Brain pericyte (primary cell): ENCODE results near the gene ARHGAP26.
A peak's percentile ranks its signal among the peaks of the same experiment; 100 is the strongest.
"Not testable (repeated sequence)": the region's sequence is repeated elsewhere in the genome, so short reads cannot be mapped to it uniquely, and the experiment has no call there.

Source experiments
- DNase-seq: peaks from one replicate; pipeline ENCODE4 v3.0.0-alpha.2; 2012; ENCODE audit warnings: low read depth, low spot score

Gene ARHGAP26

DNA sequence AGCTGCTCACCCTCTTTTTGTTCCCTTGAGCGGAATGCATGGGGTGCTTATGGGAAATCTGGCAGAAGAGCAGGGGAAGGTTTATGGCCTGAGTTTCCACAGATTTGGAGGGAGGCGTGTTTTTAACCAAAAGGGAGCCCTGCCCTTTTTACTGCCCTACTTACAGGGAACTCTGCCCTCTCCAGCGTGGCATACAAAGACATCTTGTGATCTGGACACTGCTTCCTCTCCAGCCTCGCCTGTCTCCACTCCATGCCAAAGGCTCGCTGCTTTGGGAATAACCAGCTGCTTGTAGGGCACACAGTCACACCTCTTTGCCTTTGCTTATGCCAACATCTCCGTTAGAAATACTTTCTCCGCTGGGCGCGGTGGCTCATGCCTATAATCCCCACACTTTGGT lies 314.2 kb downstream of the ARHGAP26 start:
- no peak for DNase-seq

GRCh38 chr5:143085319-143085917 lies 315.2 kb downstream of the ARHGAP26 start:
- DNase-seq, result peak; percentile 26

DNA sequence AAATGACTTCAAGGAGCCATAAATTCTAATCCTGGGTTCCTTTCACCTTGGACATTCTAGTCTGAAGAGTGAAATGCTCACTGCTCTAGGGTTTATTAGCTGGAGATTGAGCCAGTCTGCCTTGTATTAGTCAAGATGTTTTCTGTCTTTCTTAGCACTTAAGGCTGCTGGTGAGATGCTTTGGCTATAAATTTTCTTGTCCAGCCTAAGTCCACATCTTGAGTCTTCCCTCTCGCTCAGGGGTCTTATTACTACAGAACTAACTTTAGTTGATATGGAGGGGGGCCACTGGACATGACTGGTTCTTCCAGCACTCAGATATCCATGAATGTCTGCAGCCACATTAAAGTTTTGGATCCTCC lies 316.4 kb downstream of the ARHGAP26 start:
- no peak for DNase-seq

GRCh38 chr5:143086908-143087637 lies 316.9 kb downstream of the ARHGAP26 start:
- DNase-seq, result no peak

DNA sequence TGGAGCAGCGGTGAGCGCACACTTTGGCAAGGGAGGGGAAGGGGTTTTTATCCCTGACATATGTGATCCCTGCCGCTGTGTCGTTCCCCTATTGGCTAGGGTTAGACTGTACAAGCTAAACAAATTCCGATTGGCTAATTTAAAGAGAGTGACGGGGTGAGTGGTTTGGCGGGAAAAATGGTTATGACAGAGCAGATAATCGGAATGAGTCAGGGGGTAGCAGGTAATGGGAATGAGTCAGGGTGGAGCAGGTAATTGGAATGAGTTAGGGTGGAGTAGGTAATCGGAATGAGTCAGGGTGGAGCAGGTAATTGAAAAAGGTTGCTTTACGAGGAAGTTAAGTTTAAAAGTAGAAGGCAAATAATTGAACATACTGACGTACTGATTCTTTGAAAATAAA lies 318.5 kb downstream of the ARHGAP26 start:
- DNase-seq, result not testable (repeated sequence)

DNA sequence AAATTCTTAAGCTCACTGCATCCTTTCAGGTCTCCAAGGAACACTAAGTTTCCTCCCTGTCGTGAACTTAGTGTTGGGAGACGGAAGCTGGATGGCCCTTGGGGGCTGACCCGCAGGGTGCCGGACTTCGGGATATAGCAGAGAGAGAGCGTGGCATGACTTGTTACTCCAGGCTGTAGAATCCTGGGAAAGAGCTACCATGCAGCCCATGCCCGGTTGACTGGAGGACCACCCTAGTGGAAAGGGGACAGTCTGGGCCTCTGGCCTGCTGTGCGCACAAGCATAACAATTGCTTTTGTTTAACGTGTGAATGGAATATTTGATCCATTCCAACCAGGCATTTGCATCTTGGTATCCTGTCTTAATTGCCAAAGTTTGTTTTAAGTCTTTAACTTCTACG lies 319.9 kb downstream of the ARHGAP26 start:
- DNase-seq, result not testable (repeated sequence)

DNA sequence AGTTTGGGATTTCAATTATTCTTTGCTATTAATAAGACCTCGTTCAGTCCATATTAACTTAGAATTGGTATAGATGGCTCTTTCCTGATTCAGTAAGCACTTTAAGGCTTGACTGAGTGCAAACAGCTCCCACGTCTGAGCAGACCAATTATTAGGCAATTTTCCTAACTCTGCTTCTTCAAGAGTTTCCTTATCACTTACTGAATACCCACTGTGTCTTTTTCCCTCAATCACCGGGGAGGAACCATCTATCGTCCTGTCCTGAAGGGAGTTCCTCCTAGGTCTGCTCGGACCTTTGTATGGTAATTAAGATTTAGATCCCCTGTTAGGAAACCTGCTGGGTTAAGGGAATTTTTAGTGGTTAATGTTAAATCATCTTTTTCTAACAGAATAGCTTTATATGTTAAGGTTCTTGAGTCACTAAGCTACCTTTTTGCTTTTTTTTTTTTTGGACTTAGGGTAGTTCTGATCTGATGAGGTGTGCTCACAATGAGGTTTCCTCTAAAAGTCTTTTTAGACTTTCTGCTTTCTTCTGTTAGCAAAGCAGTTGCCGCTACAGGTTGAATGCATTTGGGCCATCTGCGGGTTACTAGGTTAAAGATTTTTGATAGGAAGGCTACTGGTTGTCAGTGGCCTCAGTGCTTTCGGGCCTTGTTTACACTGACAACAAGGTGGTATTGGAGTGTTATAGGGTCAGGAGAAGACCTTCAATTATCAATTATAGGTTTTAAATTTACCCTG lies 322.7 kb downstream of the ARHGAP26 start:
- not testable (repeated sequence) for DNase-seq

GRCh38 chr5:143093452-143094086 lies 323.4 kb downstream of the ARHGAP26 start:
- DNase-seq, result no peak

GRCh38 chr5:143094087-143094521 lies 323.9 kb downstream of the ARHGAP26 start:
- no peak for DNase-seq

GRCh38 chr5:143094608-143095007 lies 324.4 kb downstream of the ARHGAP26 start:
- not testable (repeated sequence) for DNase-seq

GRCh38 chr5:143101121-143101520 lies 330.9 kb downstream of the ARHGAP26 start:
- no peak for DNase-seq

DNA sequence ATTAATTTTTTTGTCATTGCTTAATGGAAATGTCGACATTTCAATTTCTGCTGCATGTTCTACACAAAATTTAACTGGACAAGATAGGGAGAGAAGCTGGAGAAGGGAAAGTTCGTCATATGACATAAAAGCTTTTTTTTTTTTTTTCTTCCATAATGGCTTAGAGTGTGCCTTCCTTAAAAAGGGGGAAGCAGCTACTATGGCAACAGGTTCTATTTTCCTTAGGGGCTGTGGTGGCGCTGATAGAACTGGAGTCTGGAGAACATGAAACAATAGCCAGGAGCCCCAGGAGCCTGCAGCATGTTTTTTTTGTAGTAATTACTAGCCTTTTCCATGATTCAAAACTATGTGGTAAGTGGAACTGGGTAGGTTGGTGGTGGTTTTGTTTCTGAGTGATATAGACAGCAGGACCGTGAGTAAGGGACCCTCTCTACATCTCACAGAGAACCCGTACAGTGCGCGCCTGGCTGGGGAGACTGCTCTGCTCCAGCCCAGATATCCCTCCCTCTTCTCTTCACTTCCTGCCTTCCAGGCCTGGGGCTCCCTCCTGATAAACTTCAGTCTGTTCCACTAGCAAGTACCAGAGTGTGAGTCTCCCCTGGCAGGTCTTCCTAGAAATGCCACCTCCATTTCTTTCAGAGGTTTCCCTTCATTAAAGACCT lies 331.7 kb downstream of the ARHGAP26 start:
- no peak for DNase-seq

DNA sequence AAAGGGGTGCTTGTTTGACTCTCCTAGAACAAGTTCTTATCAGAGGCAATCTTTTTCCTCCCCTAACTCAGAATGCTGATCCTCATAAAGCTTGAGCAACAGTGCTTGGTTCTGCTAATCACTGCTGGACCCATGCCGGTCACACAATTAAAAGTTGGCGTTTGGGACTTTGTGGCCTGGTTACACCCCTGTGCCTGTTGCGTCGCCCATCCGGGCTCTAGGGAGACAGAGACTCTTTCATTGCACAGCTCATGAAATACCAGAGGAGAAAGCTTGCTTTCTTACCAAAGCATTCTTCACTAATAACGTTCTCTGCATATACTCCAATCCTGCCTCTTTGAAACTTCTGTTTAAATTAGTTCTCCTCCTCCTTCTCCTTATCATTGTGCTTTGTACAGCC lies 332.2 kb downstream of the ARHGAP26 start:
- no peak for DNase-seq

DNA sequence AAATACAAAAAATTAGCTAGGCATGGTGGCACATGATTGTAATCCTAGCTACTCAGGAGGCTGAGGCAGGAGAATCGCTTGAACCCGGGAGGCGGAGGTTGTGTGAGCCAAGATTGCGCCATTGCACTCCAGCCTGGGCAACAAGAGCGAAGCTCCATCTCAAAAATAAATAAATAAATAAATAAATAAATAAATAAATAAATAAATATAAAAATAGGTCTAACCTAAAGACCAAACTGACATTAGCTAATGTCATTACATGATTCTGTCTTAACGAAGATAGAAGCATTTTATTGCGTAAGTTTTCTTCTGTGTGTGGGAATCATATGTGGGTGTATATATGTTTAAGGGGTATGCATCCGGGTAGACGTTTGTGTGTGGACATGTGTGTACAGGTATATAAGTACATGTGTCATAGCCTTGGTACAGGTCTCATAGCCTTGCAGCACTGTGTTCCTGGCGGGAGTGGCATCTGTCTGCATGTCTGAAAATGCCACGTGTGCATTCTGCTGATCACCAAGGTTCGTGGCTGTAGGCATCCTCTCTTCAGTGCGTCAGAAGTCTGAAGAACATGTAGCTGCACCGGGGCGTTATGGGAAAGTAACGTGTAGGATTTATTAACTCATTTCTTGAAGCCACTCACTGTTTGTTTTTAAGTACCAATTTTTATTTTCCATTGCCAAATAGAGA lies 335.2 kb downstream of the ARHGAP26 start:
- no peak for DNase-seq

DNA sequence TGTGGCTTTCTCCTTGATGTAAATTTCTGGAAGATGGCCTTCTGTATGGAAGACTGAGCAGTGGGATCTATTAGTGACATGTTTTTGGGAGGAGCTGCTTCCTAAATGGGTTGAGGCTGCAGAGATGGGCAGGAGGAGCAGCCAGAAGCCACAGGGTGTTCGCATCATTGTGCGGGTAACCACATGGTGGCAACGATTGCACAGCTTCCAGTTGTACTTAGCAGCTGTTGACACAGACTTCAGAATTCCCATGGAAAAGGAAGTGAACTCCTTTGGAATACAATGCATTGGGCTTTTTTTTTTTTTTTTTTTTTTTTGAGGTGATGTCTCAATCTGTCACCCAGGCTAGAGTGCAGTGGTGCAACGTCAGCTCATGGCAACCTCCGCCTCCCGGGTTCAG lies 336.0 kb downstream of the ARHGAP26 start:
- no peak for DNase-seq

DNA sequence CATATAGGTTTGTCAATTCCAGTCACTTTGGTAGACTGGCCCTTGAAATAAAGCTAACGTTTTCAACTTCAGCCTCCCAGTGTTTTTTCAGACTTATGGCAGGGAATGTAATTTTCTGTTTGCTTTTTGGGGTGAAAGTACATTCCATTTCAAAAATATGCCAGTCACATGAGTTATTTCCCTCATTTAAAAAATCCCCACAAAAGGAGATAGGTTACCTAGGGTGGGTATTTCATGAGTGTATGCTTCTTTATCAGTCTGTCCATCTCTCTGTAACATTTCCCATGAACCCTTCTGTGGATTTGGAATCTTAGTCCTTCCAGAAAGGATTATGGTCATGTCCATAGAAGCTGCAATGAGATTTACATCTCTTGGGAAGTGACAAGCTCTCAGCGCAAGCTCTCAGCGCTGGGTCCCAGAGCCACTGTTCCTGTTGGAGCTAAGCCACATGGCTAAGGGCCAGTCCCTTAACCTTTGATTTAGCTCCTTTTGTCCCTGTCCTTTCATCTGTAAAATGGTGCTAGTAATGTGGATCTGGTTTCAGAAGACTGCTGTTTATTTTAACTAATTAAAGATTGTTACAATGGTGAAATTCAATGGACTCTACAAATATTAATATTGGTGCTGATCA lies 338.4 kb downstream of the ARHGAP26 start:
- DNase-seq, result no peak

DNA sequence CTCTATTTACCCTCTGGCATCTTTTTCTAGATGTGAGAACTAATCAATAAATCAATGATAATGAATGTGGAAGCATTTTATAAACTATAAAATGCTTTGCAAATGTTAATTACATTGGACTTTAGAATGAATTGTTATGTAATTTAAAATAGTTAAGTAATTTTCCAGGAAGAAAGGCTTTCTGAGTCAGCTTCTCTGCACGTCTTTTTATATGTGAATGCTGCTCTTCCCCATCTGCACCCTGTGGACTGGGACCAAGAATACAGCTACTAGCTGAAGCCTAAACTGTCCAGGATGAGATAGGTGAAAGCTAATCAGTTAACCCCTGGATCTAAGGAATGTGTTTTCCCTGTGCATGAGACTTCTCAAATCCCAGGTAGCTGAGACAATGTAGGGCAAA lies 340.4 kb downstream of the ARHGAP26 start:
- DNase-seq, result no peak

DNA sequence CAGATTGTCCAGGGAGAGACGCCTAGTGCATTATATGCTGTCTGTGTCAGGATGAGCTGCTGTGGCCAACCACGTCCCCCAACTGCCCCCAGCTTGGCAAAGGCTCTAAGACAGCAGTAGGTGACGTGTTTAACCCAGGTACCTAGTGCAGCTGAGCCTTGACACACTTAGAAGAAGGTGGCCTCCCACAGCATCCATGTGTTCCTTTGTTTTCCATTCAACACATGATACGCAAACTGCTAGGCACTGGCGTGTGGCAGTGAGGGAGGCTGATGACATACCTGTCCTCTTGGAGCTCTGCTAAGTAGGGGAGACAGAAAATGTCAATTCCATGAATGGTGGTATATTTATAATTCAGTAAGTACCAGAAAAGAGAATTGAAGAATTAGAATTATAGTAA lies 341.6 kb downstream of the ARHGAP26 start:
- DNase-seq, result no peak

DNA sequence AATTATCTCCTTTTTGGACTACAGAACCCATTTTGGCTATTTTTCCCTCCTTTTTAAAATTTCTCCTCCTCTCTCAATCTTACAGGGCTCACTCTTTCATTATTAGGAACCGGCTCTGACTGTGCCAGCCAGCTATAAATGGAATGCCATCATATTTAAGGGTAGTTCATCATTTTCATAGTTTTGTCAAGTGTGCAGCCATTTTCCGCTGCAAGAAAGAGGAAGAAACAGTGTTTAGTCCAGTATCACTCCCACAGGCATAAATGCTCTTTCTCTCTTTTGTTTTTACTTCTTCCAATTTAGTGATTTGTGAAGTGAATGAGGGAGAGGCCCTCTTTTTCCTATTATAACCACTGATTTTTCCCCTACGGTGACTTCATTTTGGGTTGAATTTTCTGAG lies 343.3 kb downstream of the ARHGAP26 start:
- DNase-seq, result no peak

DNA sequence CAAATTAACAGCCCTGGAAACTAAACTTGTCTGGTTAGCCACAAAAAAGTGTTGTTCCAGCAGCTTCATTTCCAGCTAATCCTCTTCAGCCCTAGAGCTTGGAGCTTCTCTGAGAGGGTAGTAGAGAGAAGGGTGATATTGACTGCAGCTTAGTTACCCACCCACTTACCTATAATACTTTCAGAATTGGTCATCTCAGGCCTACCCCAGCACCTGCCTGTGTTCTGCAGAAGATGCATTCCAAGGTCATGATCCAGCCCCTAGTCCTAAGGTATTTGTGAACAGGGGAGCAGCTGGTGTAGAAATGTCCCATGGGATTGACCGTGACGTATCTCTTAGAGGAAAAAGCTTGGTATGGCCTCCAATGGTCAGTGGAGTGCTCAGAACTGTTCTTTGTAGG lies 344.3 kb downstream of the ARHGAP26 start:
- DNase-seq, result no peak

- no peak for DNase-seq
Measured at GRCh38 chr5:143115381-143115780, 345.2 kb downstream of the ARHGAP26 start.
